BLaER1 (cell line): ENCODE results near the gene CEP295NL.
"Not testable (repeated sequence)": the region's sequence is repeated elsewhere in the genome, so short reads cannot be mapped to it uniquely, and the experiment has no call there.

Experiments
- H3K27ac ChIP-seq: shearing (Covaris generic); formaldehyde crosslinking; 2 replicates; pipeline ENCODE4 v1.8.1; 2022
- H3K27me3 ChIP-seq: shearing (Covaris generic); formaldehyde crosslinking; 2 replicates; pipeline ENCODE4 v1.8.1; 2022
- H3K36me3 ChIP-seq: shearing (Covaris generic); formaldehyde crosslinking; 2 replicates; pipeline ENCODE4 v1.8.1; 2022
- H3K4me1 ChIP-seq: shearing (Covaris generic); formaldehyde crosslinking; 2 replicates; pipeline ENCODE4 v1.8.1; 2022
- H3K4me2 ChIP-seq: shearing (Covaris generic); formaldehyde crosslinking; 2 replicates; pipeline ENCODE4 v1.8.1; 2022
- H3K4me3 ChIP-seq: shearing (Covaris generic); formaldehyde crosslinking; 2 replicates; pipeline ENCODE4 v1.8.1; 2022
- H3K9ac ChIP-seq: shearing (Covaris generic); formaldehyde crosslinking; 2 replicates; pipeline ENCODE4 v1.8.1; 2022
- H3K9me3 ChIP-seq: shearing (Covaris generic); formaldehyde crosslinking; 2 replicates; pipeline ENCODE4 v1.8.1; 2022
- H4K20me1 ChIP-seq: shearing (Covaris generic); formaldehyde crosslinking; 2 replicates; pipeline ENCODE4 v1.8.1; 2022
- Cebpa-rat ChIP-seq: shearing (Covaris generic); IDR thresholded peaks from 2 replicates; pipeline ENCODE4 v1.8.1; 2022

The CEP295NL gene

DNA sequence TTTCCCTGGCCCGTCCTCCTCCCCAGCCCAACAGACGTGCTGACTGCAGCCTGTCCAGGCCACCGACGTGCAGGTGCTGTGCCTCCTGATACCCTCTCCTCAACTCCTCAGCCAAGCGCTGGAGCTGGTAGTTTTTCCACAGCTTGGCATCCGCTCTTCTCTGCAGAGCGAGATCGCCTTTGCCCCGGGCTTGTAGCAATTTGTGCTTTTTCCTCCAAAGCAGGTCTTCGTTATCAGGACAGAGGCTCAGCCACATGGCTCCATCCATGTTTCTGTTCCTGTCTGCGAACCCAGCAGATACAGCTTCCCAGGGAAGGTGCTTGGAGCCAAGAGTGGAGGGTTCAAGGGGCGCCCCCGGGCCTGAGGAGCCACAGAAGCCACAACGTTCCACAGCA lies 10.9 kb downstream of the CEP295NL start:
- no peaks in the 10 kb centered on the region for H3K9me3 ChIP-seq
- peaks cover 18% of the 10 kb centered on the region for H3K36me3 ChIP-seq
- H3K4me3 ChIP-seq = 0 out of 2 replicates have a peak overlapping the region, but pooled peaks have one; percentile 16
- no peak for TF ChIP-seq Cebpa-rat
- 0 out of 2 replicates have a peak overlapping the region, but pooled peaks have one; percentile 8 for H3K9ac ChIP-seq
- H4K20me1 ChIP-seq = peaks cover 100% of the 10 kb centered on the region
- H3K27me3 ChIP-seq = no peaks in the 10 kb centered on the region
- peaks cover 96% of the 10 kb centered on the region for H3K4me1 ChIP-seq
- H3K27ac ChIP-seq = peak overlapping the region; percentile 23
- peak overlapping the region; percentile 85 for H3K4me2 ChIP-seq

DNA sequence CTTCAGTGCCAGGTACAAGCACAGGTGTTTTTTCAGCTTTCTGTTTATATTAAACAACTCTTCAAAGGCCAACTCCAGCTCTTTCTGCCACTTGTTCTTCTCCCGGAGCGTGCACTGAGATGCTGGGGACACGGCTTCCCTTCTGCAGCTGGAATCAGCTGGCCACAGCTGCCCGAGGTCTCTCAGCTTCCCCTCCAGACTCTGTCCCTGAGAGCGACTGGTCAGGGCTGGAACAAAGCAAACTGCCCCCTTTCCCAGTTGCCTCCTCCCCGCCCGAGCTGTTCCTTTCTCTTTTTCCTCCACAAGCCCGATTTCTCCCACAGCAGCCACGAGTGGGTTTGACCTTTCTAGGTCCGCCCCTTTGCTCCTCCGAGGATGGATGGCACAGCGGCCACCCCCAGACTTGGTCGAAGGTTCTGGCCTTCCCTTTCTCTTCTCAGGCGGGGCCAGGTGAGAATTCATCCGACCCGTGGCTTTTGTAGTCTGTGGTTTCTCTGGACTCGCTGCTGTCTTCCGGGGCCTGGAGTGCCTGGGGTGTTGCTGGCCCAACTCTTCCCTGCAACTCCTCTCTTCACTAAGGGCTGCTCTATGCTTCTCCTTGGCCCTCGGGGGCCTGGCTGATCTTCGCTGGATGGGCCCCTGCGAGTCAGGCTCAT lies 11.5 kb downstream of the CEP295NL start:
- H3K9ac ChIP-seq = 0 out of 2 replicates have a peak overlapping the region, but pooled peaks have one; percentile 9
- peak overlapping the region; percentile 85 for H3K4me2 ChIP-seq
- no peak for TF ChIP-seq Cebpa-rat
- H4K20me1 ChIP-seq = peaks cover 100% of the 10 kb centered on the region
- peaks cover 19% of the 10 kb centered on the region for H3K36me3 ChIP-seq
- peaks cover 99% of the 10 kb centered on the region for H3K4me1 ChIP-seq
- no peaks in the 10 kb centered on the region for H3K27me3 ChIP-seq
- H3K27ac ChIP-seq = peak overlapping the region; percentile 23
- no peaks in the 10 kb centered on the region for H3K9me3 ChIP-seq
- no peak overlapping the region for H3K4me3 ChIP-seq

- H3K4me3 ChIP-seq = no peak overlapping the region
- peaks cover 14% of the 10 kb centered on the region for H3K36me3 ChIP-seq
- H4K20me1 ChIP-seq = peaks cover 100% of the 10 kb centered on the region
- peaks cover 99% of the 10 kb centered on the region for H3K4me1 ChIP-seq
- H3K9ac ChIP-seq = peak overlapping the region; percentile 38; the same call in 1 of the 2 replicates
- peak overlapping the region; percentile 85 for H3K4me2 ChIP-seq
- peak; percentile 89 for TF ChIP-seq Cebpa-rat
- H3K27me3 ChIP-seq = no peaks in the 10 kb centered on the region
- H3K27ac ChIP-seq = peak overlapping the region; percentile 23; the same call in 1 of the 2 replicates
- no peaks in the 10 kb centered on the region for H3K9me3 ChIP-seq
Measured at GRCh38 chr17:78890498-78890897, 12.5 kb downstream of the CEP295NL start.

- Histone ChIP-seq H3K4me2 (peak overlapping the region; percentile 85), H3K4me1 (peaks cover 100% of the 10 kb centered on the region), H3K9ac (peak overlapping the region; percentile 25; the same call in 1 of the 2 replicates), H3K27ac (peak overlapping the region; percentile 27; the same call in 1 of the 2 replicates), H4K20me1 (peaks cover 100% of the 10 kb centered on the region), H3K36me3 (0 out of 2 replicates have a peak, but pooled peaks cover 14% of the 10 kb centered on the region)
- H3K27me3 ChIP-seq, H3K9me3 ChIP-seq, H3K4me3 ChIP-seq: not testable (repeated sequence)
Measured at GRCh38 chr17:78890096-78890495, 12.9 kb downstream of the CEP295NL start.

- Histone ChIP-seq H3K4me2 (peak overlapping the region; percentile 85), H4K20me1 (peaks cover 100% of the 10 kb centered on the region)
Measured at GRCh38 chr17:78889531-78889930, 13.5 kb downstream of the CEP295NL start.

GRCh38 chr17:78888941-78889518 lies 14.0 kb downstream of the CEP295NL start:
- Histone ChIP-seq H3K4me3 (no peak overlapping the region), H3K4me2 (peak overlapping the region; percentile 85), H3K27me3 (no peaks in the 10 kb centered on the region), H3K36me3 (0 out of 2 replicates have a peak, but pooled peaks cover 14% of the 10 kb centered on the region), H3K9ac (peak overlapping the region; percentile 25; the same call in 1 of the 2 replicates), H3K4me1 (peaks cover 100% of the 10 kb centered on the region), H3K27ac (peak overlapping the region; percentile 27; the same call in 1 of the 2 replicates), H3K9me3 (no peaks in the 10 kb centered on the region), H4K20me1 (peaks cover 100% of the 10 kb centered on the region)
- no peak for TF ChIP-seq Cebpa-rat

More at GRCh38 chr17:78889531-78889930, 13.5 kb downstream of the CEP295NL start:
- Histone ChIP-seq H3K36me3 (0 out of 2 replicates have a peak, but pooled peaks cover 14% of the 10 kb centered on the region), H3K4me1 (peaks cover 100% of the 10 kb centered on the region), H3K9ac (peak overlapping the region; percentile 25; the same call in 1 of the 2 replicates), H3K27ac (peak overlapping the region; percentile 27), H3K4me3 (no peak overlapping the region), H3K9me3 (no peaks in the 10 kb centered on the region), H3K27me3 (no peaks in the 10 kb centered on the region)
- TF ChIP-seq Cebpa-rat = no peak

GRCh38 chr17:78886954-78887353 lies 16.0 kb downstream of the CEP295NL start:
- Histone ChIP-seq H3K9me3 (no peaks in the 10 kb centered on the region), H3K9ac (no peak overlapping the region; the same call in 1 of the 2 replicates), H3K4me1 (peaks cover 100% of the 10 kb centered on the region), H4K20me1 (peaks cover 81% of the 10 kb centered on the region), H3K4me2 (peak overlapping the region; percentile 84), H3K36me3 (0 out of 2 replicates have a peak, but pooled peaks cover 9% of the 10 kb centered on the region), H3K4me3 (no peak overlapping the region), H3K27me3 (no peaks in the 10 kb centered on the region), H3K27ac (no peak overlapping the region)
- no peak for TF ChIP-seq Cebpa-rat

- Histone ChIP-seq H3K4me3 (no peak overlapping the region), H3K27ac (no peak overlapping the region; the same call in 1 of the 2 replicates), H3K27me3 (no peaks in the 10 kb centered on the region), H3K36me3 (peaks cover 18% of the 10 kb centered on the region; the same call in 1 of the 2 replicates), H3K9ac (no peak overlapping the region), H3K9me3 (no peaks in the 10 kb centered on the region), H3K4me2 (peak overlapping the region; percentile 84), H4K20me1 (peaks cover 72% of the 10 kb centered on the region), H3K4me1 (peaks cover 100% of the 10 kb centered on the region)
- TF ChIP-seq Cebpa-rat = no peak
Measured at GRCh38 chr17:78885956-78886355, 17.0 kb downstream of the CEP295NL start.

GRCh38 chr17:78884876-78885667 lies 17.9 kb downstream of the CEP295NL start:
- Histone ChIP-seq H3K27me3 (no peaks in the 10 kb centered on the region), H4K20me1 (peaks cover 63% of the 10 kb centered on the region), H3K4me2 (peak overlapping the region; percentile 84), H3K27ac (peak overlapping the region; percentile 80), H3K4me3 (peak overlapping the region; percentile 53; the same call in 1 of the 2 replicates), H3K4me1 (peaks cover 100% of the 10 kb centered on the region), H3K9ac (peak overlapping the region; percentile 58), H3K36me3 (peaks cover 20% of the 10 kb centered on the region; the same call in 1 of the 2 replicates), H3K9me3 (no peaks in the 10 kb centered on the region)
- TF ChIP-seq Cebpa-rat = no peak
